HG03469 (cell line): ENCODE measurements around the gene BNC2.
"Not testable (repeated sequence)": the region's sequence is repeated elsewhere in the genome, so short reads cannot be mapped to it uniquely, and the experiment has no call there.

Experiments used
- ATAC-seq: cut with Tn5 transposase; IDR thresholded peaks from one replicate; pipeline ENCODE4 v1.9.1; 2021; ENCODE audit warnings: mild to moderate bottlenecking, moderate library complexity, moderate number of reproducible peaks; ENCODE audit not compliant: unreplicated experiment

The BNC2 gene

GRCh38 chr9:16521868-16522411 lies 348.5 kb downstream of the BNC2 start:
- no peak for ATAC-seq

- no peak for ATAC-seq
Observed at GRCh38 chr9:16519001-16519400, 351.5 kb downstream of the BNC2 start.

- ATAC-seq: no peak
Observed at GRCh38 chr9:16516891-16517290, 353.6 kb downstream of the BNC2 start.

- ATAC-seq: no peak
Observed at GRCh38 chr9:16515879-16516301, 354.6 kb downstream of the BNC2 start.

GRCh38 chr9:16515207-16515606 lies 355.3 kb downstream of the BNC2 start:
- no peak for ATAC-seq

GRCh38 chr9:16514131-16514530 lies 356.3 kb downstream of the BNC2 start:
- no peak for ATAC-seq

- ATAC-seq: no peak
Observed at GRCh38 chr9:16512281-16512680, 358.2 kb downstream of the BNC2 start.

- ATAC-seq: no peak
Observed at GRCh38 chr9:16510482-16510881, 360.0 kb downstream of the BNC2 start.

GRCh38 chr9:16509997-16510396 lies 360.5 kb downstream of the BNC2 start:
- ATAC-seq: no peak

GRCh38 chr9:16505199-16505598 lies 365.3 kb downstream of the BNC2 start:
- ATAC-seq: no peak

- no peak for ATAC-seq
Observed at GRCh38 chr9:16501726-16502125, 368.7 kb downstream of the BNC2 start.

GRCh38 chr9:16501141-16501540 lies 369.3 kb downstream of the BNC2 start:
- no peak for ATAC-seq

- no peak for ATAC-seq
Observed at GRCh38 chr9:16500386-16500785, 370.1 kb downstream of the BNC2 start.

- ATAC-seq: no peak
Observed at GRCh38 chr9:16499892-16500291, 370.6 kb downstream of the BNC2 start.

GRCh38 chr9:16496908-16497307 lies 373.6 kb downstream of the BNC2 start:
- no peak for ATAC-seq

GRCh38 chr9:16487915-16488314 lies 382.6 kb downstream of the BNC2 start:
- no peak for ATAC-seq

GRCh38 chr9:16485575-16486321 lies 384.7 kb downstream of the BNC2 start:
- no peak for ATAC-seq

GRCh38 chr9:16485160-16485559 lies 385.3 kb downstream of the BNC2 start:
- ATAC-seq: no peak

- no peak for ATAC-seq
Observed at GRCh38 chr9:16484744-16485143, 385.7 kb downstream of the BNC2 start.

GRCh38 chr9:16484180-16484579 lies 386.3 kb downstream of the BNC2 start:
- ATAC-seq: no peak

- ATAC-seq: no peak
Observed at GRCh38 chr9:16482764-16483163, 387.7 kb downstream of the BNC2 start.

- ATAC-seq: not testable (repeated sequence)
Observed at GRCh38 chr9:16480584-16480983, 389.9 kb downstream of the BNC2 start.

- ATAC-seq: no peak
Observed at GRCh38 chr9:16475996-16476395, 394.5 kb downstream of the BNC2 start.
